HepG2 (cell line): ENCODE results near the gene FRMD3. TPM values are rescaled to one million over a fixed set of nuclear protein-coding genes. Genes with fewer than 3 reads are reported as not detected.

ENCODE experiments used
- AFF4 ChIP-seq: sonication (generic); formaldehyde crosslinking; IDR thresholded peaks from 2 replicates; pipeline ENCODE4 v1.4.0; 2020; ENCODE audit warnings: missing genetic modification reagents
- ARHGAP35 ChIP-seq: sonication (generic); formaldehyde crosslinking; IDR thresholded peaks from 2 replicates; pipeline ENCODE4 v1.9.0; 2022; ENCODE audit warnings: mild to moderate bottlenecking, inconsistent platforms, moderate library complexity, missing genetic modification reagents, borderline replicate concordance
- DMAP1 ChIP-seq: IDR thresholded peaks from 2 replicates; pipeline ENCODE4 v1.6.1; 2016
- ESRRA ChIP-seq: sonication (generic); formaldehyde crosslinking; IDR thresholded peaks from 2 replicates; pipeline ENCODE4 v1.5.1; 2020; ENCODE audit warnings: mild to moderate bottlenecking, low read depth, missing genetic modification reagents
- HNRNPK ChIP-seq: fragments of 200-400 bp; formaldehyde crosslinking; IDR thresholded peaks from 2 replicates; pipeline ENCODE4 v1.6.1; 2018; ENCODE audit warnings: low read length, low read depth, moderate library complexity, mild to moderate bottlenecking; ENCODE audit not compliant: poor library complexity, severe bottlenecking
- HOXA9 ChIP-seq: sonication (generic); formaldehyde crosslinking; IDR thresholded peaks from 2 replicates; pipeline ENCODE4 v1.8.1; 2022; ENCODE audit warnings: missing genetic modification reagents, mild to moderate bottlenecking, moderate library complexity, borderline replicate concordance
- IRF2 ChIP-seq: IDR thresholded peaks from 2 replicates; pipeline ENCODE4 v1.6.1; 2018; ENCODE audit warnings: missing genetic modification reagents, missing compliant biosample characterization
- JDP2 ChIP-seq: sonication (generic); formaldehyde crosslinking; IDR thresholded peaks from 2 replicates; pipeline ENCODE4 v1.8.1; 2022; ENCODE audit warnings: missing genetic modification reagents, borderline replicate concordance
- MXD4 ChIP-seq: IDR thresholded peaks from 2 replicates; pipeline ENCODE4 v1.6.1; 2016; ENCODE audit warnings: mild to moderate bottlenecking, missing biosample characterization, missing genetic modification reagents
- NBN ChIP-seq: fragments of 450-650 bp; conservative IDR thresholded peaks from 2 replicates; pipeline ENCODE4 v1.6.1; 2017
- NFYC ChIP-seq: IDR thresholded peaks from 2 replicates; pipeline ENCODE4 v1.6.1; 2016; ENCODE audit warnings: missing genetic modification reagents, missing compliant biosample characterization
- NR3C1 ChIP-seq: sonication (generic); formaldehyde crosslinking; IDR thresholded peaks from 2 replicates; pipeline ENCODE4 v1.4.0; 2020; ENCODE audit warnings: missing genetic modification reagents
- RFX3 ChIP-seq: IDR thresholded peaks from 2 replicates; pipeline ENCODE4 v1.6.1; 2016; ENCODE audit warnings: missing biosample characterization, missing genetic modification reagents
- SNAPC5 ChIP-seq: sonication (generic); formaldehyde crosslinking; IDR thresholded peaks from 2 replicates; pipeline ENCODE4 v1.8.1; 2023; ENCODE audit warnings: mild to moderate bottlenecking, missing genetic modification reagents, borderline replicate concordance
- SRY ChIP-seq: sonication (generic); formaldehyde crosslinking; IDR thresholded peaks from 2 replicates; pipeline ENCODE4 v1.8.0; 2022; ENCODE audit warnings: mild to moderate bottlenecking, missing genetic modification reagents
- TARDBP ChIP-seq: sonication (generic); formaldehyde crosslinking; IDR thresholded peaks from 2 replicates; pipeline ENCODE4 v1.8.0; 2022; ENCODE audit warnings: mild to moderate bottlenecking, missing genetic modification reagents
- TBX3 ChIP-seq: fragments of 450-650 bp; IDR thresholded peaks from 2 replicates; pipeline ENCODE4 v1.6.1; 2017; ENCODE audit warnings: antibody characterized with exemption, mild to moderate bottlenecking, inconsistent platforms, borderline replicate concordance
- ZBTB25 ChIP-seq: IDR thresholded peaks from 2 replicates; pipeline ENCODE4 v1.6.1; 2018; ENCODE audit warnings: missing genetic modification reagents
- ZKSCAN1 ChIP-seq: fragments of 150-350 bp; IDR thresholded peaks from 2 replicates; pipeline ENCODE4 v1.6.1; 2014; ENCODE audit warnings: low read length
- ZNF224 ChIP-seq: sonication (generic); formaldehyde crosslinking; IDR thresholded peaks from 2 replicates; pipeline ENCODE4 v1.5.0; 2020; ENCODE audit warnings: mild to moderate bottlenecking, missing genetic modification reagents
- ZNF282 ChIP-seq: fragments of 450-650 bp; IDR thresholded peaks from 2 replicates; pipeline ENCODE4 v1.6.1; 2018; ENCODE audit not compliant: partially characterized antibody
- ZNF337 ChIP-seq: sonication (generic); formaldehyde crosslinking; IDR thresholded peaks from 2 replicates; pipeline ENCODE4 v1.5.1; 2020; ENCODE audit warnings: missing genetic modification reagents, low read depth, mild to moderate bottlenecking, borderline replicate concordance
- ZNF446 ChIP-seq: sonication (generic); formaldehyde crosslinking; IDR thresholded peaks from 2 replicates; pipeline ENCODE4 v1.5.0; 2020; ENCODE audit warnings: mild to moderate bottlenecking, missing genetic modification reagents
- ZNF563 ChIP-seq: sonication (generic); formaldehyde crosslinking; IDR thresholded peaks from 2 replicates; pipeline ENCODE4 v1.8.0; 2022; ENCODE audit warnings: mild to moderate bottlenecking, moderate library complexity, missing genetic modification reagents
- ZNF598 ChIP-seq: sonication (generic); formaldehyde crosslinking; IDR thresholded peaks from 2 replicates; pipeline ENCODE4 v1.5.1; 2020; ENCODE audit warnings: mild to moderate bottlenecking, missing genetic modification reagents, borderline replicate concordance
- ZNF724P ChIP-seq: sonication (generic); formaldehyde crosslinking; IDR thresholded peaks from 2 replicates; pipeline ENCODE4 v1.8.0; 2022; ENCODE audit warnings: missing genetic modification reagents, borderline replicate concordance
- polyA plus RNA-seq, 8 experiments: library from polyadenylated mRNA; depleted of rRNA in 3 of 8; stranded (reverse) in 7 of 8; unstranded in 1 of 8; fragments of >200 nt; fragmentation: Illumina TruSeq in 4 of 8; extraction: Trizol in 4 of 8; gene quantifications; 2 replicates each; pipeline versions ENCODE4 v1.2.1 to v1.2.3, GENCODE V29; 2011 to 2016; ENCODE audit warnings: low read depth in 4 of 8, missing spikeins in 1 of 8, mixed read lengths in 1 of 8; ENCODE audit not compliant: insufficient read depth in 1 of 8
- total RNA-seq, 5 experiments: library from RNA; depleted of rRNA; stranded (reverse); fragments of >200 nt; fragmentation: Illumina TruSeq; extraction: Trizol; gene quantifications; 2 replicates each; pipeline ENCODE4 v1.2.3, GENCODE V29; 2016; ENCODE audit warnings: low read depth in 1 of 5

Gene FRMD3
- total and polyA plus RNA-seq, 2 of the 13 experiments (the other 11 are each of a cell fraction or from before 2014, with no cell fraction given): 3.2 to 7.7 TPM

GRCh38 chr9:83538172-83538889 lies at the start of gene FRMD3 (continued):
- TF ChIP-seq ZBTB25 (CRISPR knock-in tag) (no peak), ZNF446 (CRISPR knock-in tag) (no peak; the same call in 1 of the 2 replicates), SNAPC5 (CRISPR knock-in tag) (no peak), TBX3 (no peak), IRF2 (CRISPR knock-in tag) (0 out of 2 replicates have a peak, but pooled peaks have one; percentile 51), NBN (no peak), RFX3 (CRISPR knock-in tag) (no peak), SRY (peak; percentile 76; the same call in 1 of the 2 replicates), ZNF224 (CRISPR knock-in tag) (no peak), ARHGAP35 (CRISPR knock-in tag) (peak; percentile 15; the same call in 1 of the 2 replicates), ZNF598 (CRISPR knock-in tag) (0 out of 2 replicates have a peak, but pooled peaks have one; percentile 43), ZNF563 (CRISPR knock-in tag) (peak; percentile 70), AFF4 (CRISPR knock-in tag) (no peak), ZNF337 (no peak), ZNF282 (no peak), DMAP1 (CRISPR knock-in tag) (peak; percentile 40), TARDBP (CRISPR knock-in tag) (peak; percentile 71), ZKSCAN1 (no peak), HNRNPK (peak; percentile 60), MXD4 (CRISPR knock-in tag) (peak; percentile 75), ESRRA (CRISPR knock-in tag) (peak; percentile 80), NFYC (CRISPR knock-in tag) (no peak), ZNF724P (CRISPR knock-in tag) (no peak), NR3C1 (CRISPR knock-in tag) (no peak), HOXA9 (CRISPR knock-in tag) (peak; percentile 63), JDP2 (CRISPR knock-in tag) (no peak)
